Astrocyte (in vitro differentiated cells and primary cell): Measurements from ENCODE around the gene ADGRA1.

ENCODE experiments used
- EZH2 ChIP-seq: IDR thresholded peaks from 2 replicates; pipeline ENCODE4 v1.6.1; 2012; ENCODE audit warnings: mild to moderate bottlenecking, low read length, inconsistent platforms; ENCODE audit not compliant: insufficient read depth
- TF ChIP-seq, protein P1 (sequence below): IDR thresholded peaks from 2 replicates; pipeline ENCODE4 v1.5.1; 2011; ENCODE audit warnings: low read depth, mild to moderate bottlenecking, inconsistent platforms, low read length, moderate library complexity; ENCODE audit not compliant: insufficient read depth

- TF ChIP-seq, protein P1, sequence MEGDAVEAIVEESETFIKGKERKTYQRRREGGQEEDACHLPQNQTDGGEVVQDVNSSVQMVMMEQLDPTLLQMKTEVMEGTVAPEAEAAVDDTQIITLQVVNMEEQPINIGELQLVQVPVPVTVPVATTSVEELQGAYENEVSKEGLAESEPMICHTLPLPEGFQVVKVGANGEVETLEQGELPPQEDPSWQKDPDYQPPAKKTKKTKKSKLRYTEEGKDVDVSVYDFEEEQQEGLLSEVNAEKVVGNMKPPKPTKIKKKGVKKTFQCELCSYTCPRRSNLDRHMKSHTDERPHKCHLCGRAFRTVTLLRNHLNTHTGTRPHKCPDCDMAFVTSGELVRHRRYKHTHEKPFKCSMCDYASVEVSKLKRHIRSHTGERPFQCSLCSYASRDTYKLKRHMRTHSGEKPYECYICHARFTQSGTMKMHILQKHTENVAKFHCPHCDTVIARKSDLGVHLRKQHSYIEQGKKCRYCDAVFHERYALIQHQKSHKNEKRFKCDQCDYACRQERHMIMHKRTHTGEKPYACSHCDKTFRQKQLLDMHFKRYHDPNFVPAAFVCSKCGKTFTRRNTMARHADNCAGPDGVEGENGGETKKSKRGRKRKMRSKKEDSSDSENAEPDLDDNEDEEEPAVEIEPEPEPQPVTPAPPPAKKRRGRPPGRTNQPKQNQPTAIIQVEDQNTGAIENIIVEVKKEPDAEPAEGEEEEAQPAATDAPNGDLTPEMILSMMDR = no peak
- no peak for TF ChIP-seq EZH2
Observed at GRCh38 chr10:133143546-133143945, 55.8 kb downstream of the ADGRA1 start.
